OCI-LY7 (cell line): Measurements from ENCODE around the gene TBRG4. TPM values are rescaled to one million over a fixed set of nuclear protein-coding genes. Genes with fewer than 3 reads are reported as not detected.

Experiments used
- BruUV-seq: library from RNA; stranded (reverse); fragments of 400-500 nt; replicated peaks from 2 replicates; lab custom pipeline; 2021; lab: Mats Ljungman, UMichigan
- CTCF ChIA-PET: fragments of 300-600 bp; sonication (Branson Sonifier 250); formaldehyde crosslinking; loops from one replicate; lab custom pipeline; 2022; ENCODE audit warnings: antibody characterized with exemption; ENCODE audit not compliant: unreplicated experiment; lab: Charles Lee
- POLR2A ChIA-PET: fragments of 300-600 bp; sonication (Branson Sonifier 250); formaldehyde crosslinking; loops from one replicate; lab custom pipeline; 2022; ENCODE audit warnings: antibody characterized with exemption; lab: Charles Lee
- DNase-seq: peaks from one replicate; pipeline ENCODE4 v3.0.0-alpha.2; 2015; ENCODE audit warnings: low spot score
- H2AFZ ChIP-seq: fragments of 200-600 bp; sonication (generic), shearing (Covaris generic); 2 replicates; pipeline ENCODE4 v1.6.1; 2014; ENCODE audit warnings: mild to moderate bottlenecking, antibody characterized with exemption, low read length, moderate library complexity
- H3K27ac ChIP-seq: fragments of 200-600 bp; sonication (generic); 2 replicates; pipeline ENCODE4 v1.5.1; 2014; ENCODE audit warnings: mixed run types, low read depth, mild to moderate bottlenecking, moderate library complexity, low read length, inconsistent platforms; ENCODE audit not compliant: poor library complexity, severe bottlenecking
- H3K36me3 ChIP-seq: fragments of 200-600 bp; sonication (generic); 2 replicates; pipeline ENCODE4 v1.6.1; 2014; ENCODE audit warnings: mild to moderate bottlenecking, antibody characterized with exemption, low read length, moderate library complexity, mixed read lengths; ENCODE audit not compliant: insufficient read depth
- H3K4me1 ChIP-seq: fragments of 200-600 bp; sonication (generic); 2 replicates; pipeline ENCODE4 v1.5.1; 2014; ENCODE audit warnings: mild to moderate bottlenecking, low read length; ENCODE audit not compliant: insufficient read depth, poor library complexity, severe bottlenecking
- H3K4me2 ChIP-seq: fragments of 200-600 bp; sonication (generic); 2 replicates; pipeline ENCODE4 v1.6.1; 2014; ENCODE audit warnings: mild to moderate bottlenecking, low read length
- H3K4me3 ChIP-seq: fragments of 200-600 bp; sonication (generic); 2 replicates; pipeline ENCODE4 v1.5.1; 2014; ENCODE audit warnings: mild to moderate bottlenecking, low read depth, low read length; ENCODE audit not compliant: poor library complexity, severe bottlenecking
- H3K79me2 ChIP-seq: fragments of 200-600 bp; sonication (generic); 2 replicates; pipeline ENCODE4 v1.6.1; 2016; ENCODE audit warnings: low read depth, mild to moderate bottlenecking, low read length, moderate library complexity, mixed read lengths; ENCODE audit not compliant: insufficient read depth
- H3K9me2 ChIP-seq: fragments of 200-600 bp; sonication (generic); 2 replicates; pipeline ENCODE4 v1.6.1; 2016; ENCODE audit warnings: mild to moderate bottlenecking, low read length, mixed read lengths; ENCODE audit not compliant: insufficient read depth
- H3K9me3 ChIP-seq: fragments of 200-600 bp; sonication (generic); 2 replicates; pipeline ENCODE4 v1.6.1; 2014; ENCODE audit warnings: mild to moderate bottlenecking, mixed run types, low read length, mixed read lengths
- H4K20me1 ChIP-seq: fragments of 200-600 bp; sonication (generic); 2 replicates; pipeline ENCODE4 v1.6.1; 2014; ENCODE audit warnings: mild to moderate bottlenecking, antibody characterized with exemption, low read length, moderate library complexity, mixed read lengths; ENCODE audit not compliant: insufficient read depth
- EZH2phosphoT487 ChIP-seq: fragments of 200-600 bp; sonication (generic); IDR thresholded peaks from 2 replicates; pipeline ENCODE4 v1.6.1; 2018; ENCODE audit warnings: low read depth, borderline replicate concordance, mild to moderate bottlenecking, mixed run types, antibody characterized with exemption, low read length, moderate library complexity, mixed read lengths
- intact Hi-C: fragments of 100-400 bp; cut with micrococcal nuclease; formaldehyde crosslinking; loops from one replicate; pipeline ENCODE4 v1.10.0; 2022; ENCODE audit not compliant: unreplicated experiment
- small RNA-seq: library from RNA; depleted of rRNA; stranded (forward); fragments of <200 nt; gene quantifications from one replicate; pipeline ENCODE3, GENCODE V24; 2014
- total RNA-seq, 2 experiments: library from RNA; depleted of rRNA in 1 of 2; stranded (reverse); fragments of >200 nt in 1 of 2; shearing (Covaris generic) in 1 of 2; gene quantifications; 2 replicates each; pipeline ENCODE4 v1.2.3, GENCODE V29; 2014 to 2022
- TF ChIP-seq, protein P1 (sequence below): fragments of 200-600 bp; sonication (generic); conservative IDR thresholded peaks from 2 replicates; pipeline ENCODE4 v1.5.1; 2014; ENCODE audit warnings: mild to moderate bottlenecking, antibody characterized with exemption, low read length, moderate library complexity, mixed read lengths

Gene TBRG4
- total RNA-seq, 2 experiments from 2014 or later = 113 to 141 TPM

DNA sequence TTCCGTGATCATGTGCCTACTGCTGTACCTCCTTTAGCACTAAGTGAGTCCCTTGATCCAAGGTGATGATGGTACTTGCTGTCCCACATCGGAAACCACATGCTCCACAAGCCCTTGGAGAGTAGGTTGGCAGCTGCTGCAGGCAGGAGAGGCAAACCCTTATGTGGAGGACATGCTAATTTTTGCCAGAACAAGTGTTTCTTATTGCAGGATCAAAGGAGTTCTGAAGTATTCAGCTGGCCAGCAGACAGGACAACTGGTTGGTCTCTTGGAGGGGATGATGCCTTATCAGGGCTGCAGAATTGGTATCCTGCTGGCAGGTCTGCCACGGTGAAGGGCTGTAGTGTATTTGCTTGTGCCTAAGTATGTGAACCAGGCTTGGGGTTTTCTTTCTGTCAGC is 59.5 kb downstream of the TBRG4 start:
- Histone ChIP-seq H3K4me3 (no peak overlapping the region), H3K4me2 (no peak overlapping the region), H2AFZ (no peak overlapping the region), H4K20me1 (0 out of 2 replicates have a peak, but pooled peaks cover 6% of the 10 kb centered on the region), H3K27ac (no peak overlapping the region), H3K4me1 (no peaks in the 10 kb centered on the region), H3K9me2 (no peaks in the 10 kb centered on the region), H3K9me3 (no peaks in the 10 kb centered on the region), H3K79me2 (peaks cover 20% of the 10 kb centered on the region), H3K36me3 (peaks cover 96% of the 10 kb centered on the region)
- DNase-seq = no peak
- TF ChIP-seq, protein P1, sequence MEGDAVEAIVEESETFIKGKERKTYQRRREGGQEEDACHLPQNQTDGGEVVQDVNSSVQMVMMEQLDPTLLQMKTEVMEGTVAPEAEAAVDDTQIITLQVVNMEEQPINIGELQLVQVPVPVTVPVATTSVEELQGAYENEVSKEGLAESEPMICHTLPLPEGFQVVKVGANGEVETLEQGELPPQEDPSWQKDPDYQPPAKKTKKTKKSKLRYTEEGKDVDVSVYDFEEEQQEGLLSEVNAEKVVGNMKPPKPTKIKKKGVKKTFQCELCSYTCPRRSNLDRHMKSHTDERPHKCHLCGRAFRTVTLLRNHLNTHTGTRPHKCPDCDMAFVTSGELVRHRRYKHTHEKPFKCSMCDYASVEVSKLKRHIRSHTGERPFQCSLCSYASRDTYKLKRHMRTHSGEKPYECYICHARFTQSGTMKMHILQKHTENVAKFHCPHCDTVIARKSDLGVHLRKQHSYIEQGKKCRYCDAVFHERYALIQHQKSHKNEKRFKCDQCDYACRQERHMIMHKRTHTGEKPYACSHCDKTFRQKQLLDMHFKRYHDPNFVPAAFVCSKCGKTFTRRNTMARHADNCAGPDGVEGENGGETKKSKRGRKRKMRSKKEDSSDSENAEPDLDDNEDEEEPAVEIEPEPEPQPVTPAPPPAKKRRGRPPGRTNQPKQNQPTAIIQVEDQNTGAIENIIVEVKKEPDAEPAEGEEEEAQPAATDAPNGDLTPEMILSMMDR = no peak
- TF ChIP-seq EZH2phosphoT487 = no peak
- POLR2A ChIA-PET = interaction anchor here (1.7 kb wide), 1 partner anchor 50 kb away, joined by 4 read pairs; no protein-coding TSS in a partner anchor
- intact Hi-C loops = no loop called here
- CTCF ChIA-PET = no interaction called here
- no TSS peak for BruUV-seq

DNA sequence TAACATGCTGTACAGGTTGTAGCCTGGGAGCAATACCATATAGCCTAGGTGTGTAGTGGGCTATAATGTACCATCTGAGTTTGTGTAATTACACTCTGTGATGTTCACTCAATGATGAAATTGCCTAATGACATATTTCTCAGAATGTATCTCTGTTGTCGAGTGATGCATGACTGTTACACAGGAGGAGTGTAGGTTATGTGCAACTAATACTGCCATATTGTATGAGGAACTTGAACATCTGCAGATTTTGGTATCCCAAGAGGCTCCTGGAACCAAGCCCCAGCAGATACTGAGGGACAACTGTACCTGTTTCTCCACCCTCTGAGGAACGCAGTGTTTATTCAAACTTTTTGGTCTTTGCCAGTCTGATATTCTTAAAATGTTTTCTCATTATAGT is 61.3 kb downstream of the TBRG4 start:
- BruUV-seq = no TSS peak
- no peak for DNase-seq
- ChIA-PET CTCF (no interaction called here), POLR2A (no interaction called here)
- no peak overlapping the region for H3K27ac ChIP-seq
- peaks cover 14% of the 10 kb centered on the region for H3K79me2 ChIP-seq
- no peak overlapping the region for H3K4me2 ChIP-seq
- H3K4me3 ChIP-seq = no peak overlapping the region
- intact Hi-C loops = no loop called here
- no peaks in the 10 kb centered on the region for H3K9me2 ChIP-seq
- H2AFZ ChIP-seq = no peak overlapping the region
- peaks cover 6% of the 10 kb centered on the region; the same call in 1 of the 2 replicates for H4K20me1 ChIP-seq
- H3K4me1 ChIP-seq = no peaks in the 10 kb centered on the region
- peaks cover 96% of the 10 kb centered on the region for H3K36me3 ChIP-seq
- no peak for TF ChIP-seq EZH2phosphoT487
- TF ChIP-seq, protein P1 = no peak
- H3K9me3 ChIP-seq = no peaks in the 10 kb centered on the region

Small RNA genes lying within 50 kb of the gene (small RNA-seq; reads per million reads assigned to genes)
- gene SNORA5A = 5.6 reads per million, percentile 92 among the genes with 10 or more reads in this experiment
- not detected for gene SNORA5B
- 19.7 reads per million, percentile 97 among the genes with 10 or more reads in this experiment for gene SNORA5C

Other genes starting within 250 kb of the TBRG4 start
- gene PURB, start 226.2 kb downstream of the TBRG4 start, total RNA-seq (2014; rRNA removed; shearing (Covaris generic)) = 14.9 and 15.2 TPM in 2 replicates
- 22.7 and 27.2 TPM in 2 replicates for gene PURB, start 226.2 kb downstream of the TBRG4 start, total RNA-seq (2022)
- 23.6 and 27.4 TPM in 2 replicates for gene MYO1G, start 132.7 kb downstream of the TBRG4 start, total RNA-seq (2014; rRNA removed; shearing (Covaris generic))
- gene MYO1G, start 132.7 kb downstream of the TBRG4 start, total RNA-seq (2022) = 74.7 and 87.3 TPM in 2 replicates
- 55.3 and 58.9 TPM in 2 replicates for gene CCM2, start 111.5 kb downstream of the TBRG4 start, total RNA-seq (2014; rRNA removed; shearing (Covaris generic))
- gene CCM2, start 111.5 kb downstream of the TBRG4 start, total RNA-seq (2022) = 84.0 and 89.1 TPM in 2 replicates
- gene NACAD, start 22.7 kb downstream of the TBRG4 start, total RNA-seq (2014; rRNA removed; shearing (Covaris generic)) = not detected in 2 replicates
- not detected in 2 replicates for gene NACAD, start 22.7 kb downstream of the TBRG4 start, total RNA-seq (2022)
- gene RAMP3, start 46.1 kb upstream of the TBRG4 start, total RNA-seq (2014; rRNA removed; shearing (Covaris generic)) = not detected in 2 replicates
- gene RAMP3, start 46.1 kb upstream of the TBRG4 start, total RNA-seq (2022) = not detected in 2 replicates